MM.1S (cell line): Measurements from ENCODE around the gene MDGA2.

Experiments used
- DNase-seq: peaks from one replicate; pipeline ENCODE4 v3.0.0-alpha.2; 2015
- H2AFZ ChIP-seq: fragments of 300-600 bp; sonication (generic); 2 replicates; pipeline ENCODE4 v1.6.0; 2016; ENCODE audit warnings: antibody characterized with exemption, low read length
- H3F3A ChIP-seq: fragments of 300-600 bp; sonication (generic); 2 replicates; pipeline ENCODE4 v1.6.1; 2016; ENCODE audit warnings: mild to moderate bottlenecking, antibody characterized with exemption, low read length, moderate library complexity, mixed read lengths; ENCODE audit not compliant: insufficient read depth
- H3K27ac ChIP-seq: fragments of 300-600 bp; sonication (generic); 2 replicates; pipeline ENCODE4 v1.5.1; 2016; ENCODE audit warnings: mild to moderate bottlenecking, low read length
- H3K27me3 ChIP-seq: fragments of 300-600 bp; sonication (generic); replicated peaks from 2 replicates; pipeline ENCODE4 v1.6.0; 2016; ENCODE audit warnings: low read length; ENCODE audit not compliant: insufficient read depth
- H3K36me3 ChIP-seq: fragments of 300-600 bp; sonication (generic); replicated peaks from 2 replicates; pipeline ENCODE4 v1.6.1; 2016; ENCODE audit warnings: mild to moderate bottlenecking, low read length, mixed read lengths; ENCODE audit not compliant: insufficient read depth
- H3K4me1 ChIP-seq: fragments of 300-600 bp; sonication (generic); 2 replicates; pipeline ENCODE4 v1.6.1; 2016; ENCODE audit warnings: low read length, mixed read lengths
- H3K4me2 ChIP-seq: fragments of 300-600 bp; sonication (generic); 2 replicates; pipeline ENCODE4 v1.6.0; 2016; ENCODE audit warnings: low read depth, low read length
- H3K4me3 ChIP-seq: fragments of 300-600 bp; sonication (generic); 2 replicates; pipeline ENCODE4 v1.5.1; 2016; ENCODE audit warnings: low read length, mixed read lengths
- H3K79me2 ChIP-seq: fragments of 300-600 bp; sonication (generic); 2 replicates; pipeline ENCODE4 v1.6.1; 2016; ENCODE audit warnings: mixed run types, low read length, mixed read lengths
- H3K9ac ChIP-seq: fragments of 300-600 bp; sonication (generic); 2 replicates; pipeline ENCODE4 v1.6.1; 2016; ENCODE audit warnings: low read length, mixed read lengths
- H3K9me2 ChIP-seq: fragments of 300-600 bp; sonication (generic); replicated peaks from 2 replicates; pipeline ENCODE4 v1.6.1; 2016; ENCODE audit warnings: mild to moderate bottlenecking, low read length, mixed read lengths; ENCODE audit not compliant: insufficient read depth
- H3K9me3 ChIP-seq: fragments of 300-600 bp; sonication (generic); replicated peaks from 2 replicates; pipeline ENCODE4 v1.6.1; 2016; ENCODE audit warnings: mild to moderate bottlenecking, low read length, mixed read lengths; ENCODE audit not compliant: insufficient read depth
- H4K20me1 ChIP-seq: fragments of 300-600 bp; sonication (generic); 2 replicates; pipeline ENCODE4 v1.6.1; 2016; ENCODE audit warnings: mild to moderate bottlenecking, low read length, moderate library complexity, mixed read lengths; ENCODE audit not compliant: insufficient read depth
- CTCF ChIP-seq: fragments of 300-600 bp; sonication (generic); IDR thresholded peaks from 2 replicates; pipeline ENCODE4 v1.5.1; 2016; ENCODE audit warnings: antibody characterized with exemption, low read length, mixed read lengths
- EZH2 ChIP-seq: fragments of 300-600 bp; sonication (generic); optimal IDR thresholded peaks from 2 replicates; pipeline ENCODE3; 2017; ENCODE audit warnings: low read depth, mild to moderate bottlenecking, antibody characterized with exemption, low read length, mixed read lengths
- EZH2phosphoT487 ChIP-seq: fragments of 300-600 bp; sonication (generic); IDR thresholded peaks from 2 replicates; pipeline ENCODE4 v1.6.1; 2018; ENCODE audit warnings: antibody characterized with exemption, low read length

MDGA2 gene

GRCh38 chr14:47526591-47527244 is 148.7 kb downstream of the MDGA2 start:
- H2AFZ ChIP-seq = no peak overlapping the region
- H3K9me2 ChIP-seq = no peaks in the 10 kb centered on the region
- H3K36me3 ChIP-seq = no peaks in the 10 kb centered on the region
- no peak overlapping the region for H3K27ac ChIP-seq
- H3K4me3 ChIP-seq = no peak overlapping the region
- no peaks in the 10 kb centered on the region for H3K4me1 ChIP-seq
- no peaks in the 10 kb centered on the region for H3F3A ChIP-seq
- H4K20me1 ChIP-seq = no peaks in the 10 kb centered on the region
- no peak overlapping the region for H3K9ac ChIP-seq
- H3K79me2 ChIP-seq = no peaks in the 10 kb centered on the region
- DNase-seq = no peak
- no peak overlapping the region for H3K4me2 ChIP-seq
- no peak for TF ChIP-seq CTCF
- TF ChIP-seq EZH2phosphoT487 = no peak
- no peak for TF ChIP-seq EZH2
- no peaks in the 10 kb centered on the region for H3K9me3 ChIP-seq
- H3K27me3 ChIP-seq = no peaks in the 10 kb centered on the region

- Histone ChIP-seq H3K4me1 (no peaks in the 10 kb centered on the region), H3F3A (no peaks in the 10 kb centered on the region), H4K20me1 (no peaks in the 10 kb centered on the region), H3K27me3 (no peaks in the 10 kb centered on the region), H3K9ac (no peak overlapping the region), H3K79me2 (no peaks in the 10 kb centered on the region), H3K4me2 (no peak overlapping the region), H3K9me3 (no peaks in the 10 kb centered on the region), H3K9me2 (no peaks in the 10 kb centered on the region), H3K27ac (no peak overlapping the region), H2AFZ (no peak overlapping the region), H3K36me3 (no peaks in the 10 kb centered on the region), H3K4me3 (no peak overlapping the region)
- DNase-seq = no peak
- TF ChIP-seq EZH2phosphoT487 = no peak
These were observed 150.9 kb downstream of the MDGA2 start for GRCh38 chr14:47524524-47524923.

GRCh38 chr14:47520382-47520781 is 155.0 kb downstream of the MDGA2 start:
- no peaks in the 10 kb centered on the region for H3K9me2 ChIP-seq
- H3K4me3 ChIP-seq = no peak overlapping the region
- H3K79me2 ChIP-seq = no peaks in the 10 kb centered on the region
- TF ChIP-seq EZH2phosphoT487 (no peak), CTCF (no peak), EZH2 (no peak)
- no peaks in the 10 kb centered on the region for H3K36me3 ChIP-seq
- no peaks in the 10 kb centered on the region for H4K20me1 ChIP-seq
- no peak overlapping the region for H3K9ac ChIP-seq
- H3K4me1 ChIP-seq = no peaks in the 10 kb centered on the region
- no peaks in the 10 kb centered on the region for H3F3A ChIP-seq
- no peak for DNase-seq
- no peak overlapping the region for H3K4me2 ChIP-seq
- H3K9me3 ChIP-seq = no peaks in the 10 kb centered on the region
- H3K27ac ChIP-seq = no peak overlapping the region
- no peak overlapping the region for H2AFZ ChIP-seq
- H3K27me3 ChIP-seq = no peaks in the 10 kb centered on the region

- TF ChIP-seq CTCF (no peak), EZH2phosphoT487 (no peak), EZH2 (no peak)
- no peak overlapping the region for H3K9ac ChIP-seq
- H3K36me3 ChIP-seq = no peaks in the 10 kb centered on the region
- H3K9me2 ChIP-seq = no peaks in the 10 kb centered on the region
- H3K79me2 ChIP-seq = no peaks in the 10 kb centered on the region
- no peak for DNase-seq
- no peaks in the 10 kb centered on the region for H3F3A ChIP-seq
- no peaks in the 10 kb centered on the region for H3K9me3 ChIP-seq
- H4K20me1 ChIP-seq = no peaks in the 10 kb centered on the region
- H3K4me3 ChIP-seq = no peak overlapping the region
- no peaks in the 10 kb centered on the region for H3K27me3 ChIP-seq
- no peak overlapping the region for H3K27ac ChIP-seq
- no peak overlapping the region for H2AFZ ChIP-seq
- no peak overlapping the region for H3K4me2 ChIP-seq
- no peaks in the 10 kb centered on the region for H3K4me1 ChIP-seq
These were observed 163.6 kb downstream of the MDGA2 start for GRCh38 chr14:47511829-47512228.
